Naive B cell (primary cell): ENCODE data around the gene KDM4C. TPM values are rescaled to one million over a fixed set of nuclear protein-coding genes. Genes with fewer than 3 reads are reported as not detected.

Experiments used
- ATAC-seq, 2 donors: fragments of 150-1000 bp; cut with Tn5 transposase; 2 replicates each; pipeline ENCODE4 v1.10.0; 2021; ENCODE audit warnings: low read depth in 2 of 2, mild to moderate bottlenecking in 2 of 2, moderate library complexity in 2 of 2
- DNase-seq: peaks from one replicate; pipeline ENCODE4 v3.0.0; 2022
- H3K27ac Mint-ChIP-seq, 6 donors: one replicate each; pipeline ENCODE4 v1.8.0; 2020 to 2022; ENCODE audit warnings: mild to moderate bottlenecking in 6 of 6, mixed read lengths in 6 of 6, moderate library complexity in 5 of 6, inconsistent platforms in 2 of 6
- H3K27me3 Mint-ChIP-seq, 3 donors: one replicate each; pipeline ENCODE4 v1.8.0; 2021 to 2022; ENCODE audit warnings: mixed read lengths in 3 of 3, mild to moderate bottlenecking in 1 of 3
- H3K36me3 Mint-ChIP-seq, 2 donors: one replicate each; pipeline ENCODE4 v1.8.0; 2020 to 2022; ENCODE audit warnings: mixed read lengths in 2 of 2, inconsistent platforms in 1 of 2, mild to moderate bottlenecking in 1 of 2
- H3K4me1 Mint-ChIP-seq, 3 donors: one replicate each; pipeline ENCODE4 v1.8.0; 2020 to 2022; ENCODE audit warnings: mixed read lengths in 3 of 3, inconsistent platforms in 1 of 3, mild to moderate bottlenecking in 1 of 3, moderate library complexity in 1 of 3
- H3K4me3 Mint-ChIP-seq, 8 donors: one replicate each; pipeline ENCODE4 v1.8.0; 2020 to 2022; ENCODE audit warnings: mild to moderate bottlenecking in 8 of 8, mixed read lengths in 8 of 8, moderate library complexity in 8 of 8, inconsistent platforms in 2 of 8
- H3K9me3 Mint-ChIP-seq, 7 donors: one replicate each; pipeline ENCODE4 v1.8.0; 2020 to 2022; ENCODE audit warnings: mixed read lengths in 7 of 7, mild to moderate bottlenecking in 5 of 7, inconsistent platforms in 2 of 7, moderate library complexity in 1 of 7
- polyA plus RNA-seq, 6 donors: library from polyadenylated mRNA; unstranded; fragments of 300-500 nt; fragmentation: Illumina TruSeq; gene quantifications; one replicate each; pipeline ENCODE4 v1.2.3, GENCODE V29; 2021; ENCODE audit warnings: low read depth in 6 of 6

Gene KDM4C
- polyA plus RNA-seq, 6 donors from 2014 or later = 54.5 to 83.5 (median 68.2) TPM

GRCh38 chr9:7104625-7105024, 346.9 kb downstream of the KDM4C start:
- Mint-ChIP-seq H3K4me1 (peaks cover 0 to 15% (median 0%) of the 10 kb centered on the region in 3 donors), H3K9me3 (peaks cover 0 to 7% (median under 1%) of the 10 kb centered on the region in 7 donors), H3K27ac (no peak overlapping the region), H3K36me3 (peaks cover 24 to 40% of the 10 kb centered on the region in 2 donors), H3K4me3 (no peak overlapping the region), H3K27me3 (no peaks in the 10 kb centered on the region)
- ATAC-seq (no peak), DNase-seq (no peak)

- Mint-ChIP-seq H3K9me3 (peaks cover 0 to 5% (median 0%) of the 10 kb centered on the region in 7 donors), H3K4me3 (no peak overlapping the region), H3K27ac (no peak overlapping the region), H3K4me1 (peaks cover 0 to 15% (median 0%) of the 10 kb centered on the region in 3 donors), H3K36me3 (peaks cover 24 to 45% of the 10 kb centered on the region in 2 donors), H3K27me3 (no peaks in the 10 kb centered on the region)
- DNase-seq = no peak
- ATAC-seq = no peak
Measured at GRCh38 chr9:7105095-7105494, 347.3 kb downstream of the KDM4C start.

GRCh38 chr9:7108936-7109335, 351.2 kb downstream of the KDM4C start:
- Mint-ChIP-seq H3K4me1 (peaks cover 0 to 5% (median 2%) of the 10 kb centered on the region in 3 donors), H3K4me3 (no peak overlapping the region), H3K27me3 (no peaks in the 10 kb centered on the region), H3K27ac (peak overlapping the region in 1 of 6 donors; percentile 54), H3K36me3 (peaks cover 25 to 49% of the 10 kb centered on the region in 2 donors), H3K9me3 (no peaks in the 10 kb centered on the region)
- DNase-seq (no peak), ATAC-seq (no peak)

GRCh38 chr9:7111413-7111812, 353.6 kb downstream of the KDM4C start:
- Mint-ChIP-seq H3K27ac (peak overlapping the region in 2 of 6 donors; percentile 8 to 76), H3K4me3 (no peak overlapping the region), H3K9me3 (no peaks in the 10 kb centered on the region), H3K27me3 (no peaks in the 10 kb centered on the region), H3K36me3 (peaks cover 19 to 48% of the 10 kb centered on the region in 2 donors), H3K4me1 (peaks cover 0 to 4% (median 2%) of the 10 kb centered on the region in 3 donors)
- ATAC-seq (no peak), DNase-seq (no peak)

- peak overlapping the region in 3 of 6 donors; percentile 12 to 50 (median 35) for H3K27ac Mint-ChIP-seq
Measured at GRCh38 chr9:7115606-7116005, 357.8 kb downstream of the KDM4C start.

GRCh38 chr9:7117676-7118561, 360.1 kb downstream of the KDM4C start:
- Mint-ChIP-seq H3K4me1 (peaks cover 15 to 25% (median 23%) of the 10 kb centered on the region in 3 donors), H3K9me3 (no peaks in the 10 kb centered on the region), H3K36me3 (peaks cover 23 to 25% of the 10 kb centered on the region in 2 donors), H3K4me3 (no peak overlapping the region), H3K27ac (no peak overlapping the region), H3K27me3 (no peaks in the 10 kb centered on the region)
- no peak for ATAC-seq
- no peak for DNase-seq

More at GRCh38 chr9:7115606-7116005, 357.8 kb downstream of the KDM4C start:
- no peak overlapping the region for H3K4me3 Mint-ChIP-seq
- H3K4me1 Mint-ChIP-seq = peaks cover 7 to 12% (median 8%) of the 10 kb centered on the region in 3 donors
- DNase-seq = no peak
- no peak for ATAC-seq
- H3K27me3 Mint-ChIP-seq = no peaks in the 10 kb centered on the region
- peaks cover 22 to 23% of the 10 kb centered on the region in 2 donors for H3K36me3 Mint-ChIP-seq
- no peaks in the 10 kb centered on the region for H3K9me3 Mint-ChIP-seq

- DNase-seq = no peak
- H3K27ac Mint-ChIP-seq = peak overlapping the region in 3 of 6 donors; percentile 6 to 57 (median 53)
- no peaks in the 10 kb centered on the region for H3K27me3 Mint-ChIP-seq
- no peak overlapping the region for H3K4me3 Mint-ChIP-seq
- peaks cover 30% of the 10 kb centered on the region in 2 donors for H3K36me3 Mint-ChIP-seq
- no peaks in the 10 kb centered on the region for H3K9me3 Mint-ChIP-seq
- ATAC-seq = no peak
- peaks cover 18 to 31% (median 30%) of the 10 kb centered on the region in 3 donors for H3K4me1 Mint-ChIP-seq
Measured at GRCh38 chr9:7118633-7119032, 360.9 kb downstream of the KDM4C start.

GRCh38 chr9:7119612-7120011, 361.8 kb downstream of the KDM4C start:
- Mint-ChIP-seq H3K9me3 (no peaks in the 10 kb centered on the region), H3K27me3 (no peaks in the 10 kb centered on the region), H3K4me1 (peaks cover 18 to 31% (median 30%) of the 10 kb centered on the region in 3 donors), H3K27ac (peak overlapping the region in 3 of 6 donors; percentile 19 to 79 (median 34)), H3K36me3 (peaks cover 28 to 30% of the 10 kb centered on the region in 2 donors), H3K4me3 (no peak overlapping the region)
- ATAC-seq (no peak), DNase-seq (no peak)

GRCh38 chr9:7121055-7121454, 363.3 kb downstream of the KDM4C start:
- DNase-seq = no peak
- H3K36me3 Mint-ChIP-seq = peaks cover 24 to 37% of the 10 kb centered on the region in 2 donors
- H3K9me3 Mint-ChIP-seq = no peaks in the 10 kb centered on the region
- peak in 1 of 2 donors; percentile 56 for ATAC-seq
- H3K4me3 Mint-ChIP-seq = no peak overlapping the region
- peaks cover 18 to 30% (median 30%) of the 10 kb centered on the region in 3 donors for H3K4me1 Mint-ChIP-seq
- H3K27me3 Mint-ChIP-seq = no peaks in the 10 kb centered on the region
- peak overlapping the region in 4 of 6 donors; percentile 32 to 85 (median 52) for H3K27ac Mint-ChIP-seq

GRCh38 chr9:7121664-7122063, 363.9 kb downstream of the KDM4C start:
- peaks cover 18 to 30% (median 30%) of the 10 kb centered on the region in 3 donors for H3K4me1 Mint-ChIP-seq
- H3K27me3 Mint-ChIP-seq = no peaks in the 10 kb centered on the region
- DNase-seq = no peak
- peak overlapping the region in 4 of 6 donors; percentile 5 to 85 (median 44) for H3K27ac Mint-ChIP-seq
- H3K4me3 Mint-ChIP-seq = no peak overlapping the region
- no peak for ATAC-seq
- H3K9me3 Mint-ChIP-seq = no peaks in the 10 kb centered on the region
- peaks cover 23 to 39% of the 10 kb centered on the region in 2 donors for H3K36me3 Mint-ChIP-seq

GRCh38 chr9:7123743-7124142, 366.0 kb downstream of the KDM4C start:
- Mint-ChIP-seq H3K36me3 (peaks cover 42 to 58% of the 10 kb centered on the region in 2 donors), H3K4me3 (no peak overlapping the region), H3K27me3 (no peaks in the 10 kb centered on the region), H3K4me1 (peaks cover 18 to 30% (median 29%) of the 10 kb centered on the region in 3 donors), H3K27ac (peak overlapping the region in 3 of 6 donors; percentile 14 to 44 (median 20)), H3K9me3 (no peaks in the 10 kb centered on the region)
- no peak for ATAC-seq
- DNase-seq = no peak

GRCh38 chr9:7125231-7125630, 367.5 kb downstream of the KDM4C start:
- ATAC-seq = no peak
- Mint-ChIP-seq H3K27ac (peak overlapping the region in 4 of 6 donors; percentile 9 to 88 (median 36)), H3K27me3 (no peaks in the 10 kb centered on the region), H3K4me3 (no peak overlapping the region), H3K36me3 (peaks cover 53 to 59% of the 10 kb centered on the region in 2 donors), H3K4me1 (peaks cover 14 to 24% (median 22%) of the 10 kb centered on the region in 3 donors), H3K9me3 (no peaks in the 10 kb centered on the region)
- DNase-seq = no peak

GRCh38 chr9:7129391-7129790, 371.6 kb downstream of the KDM4C start:
- H3K9me3 Mint-ChIP-seq = no peaks in the 10 kb centered on the region
- peaks cover 43 to 51% of the 10 kb centered on the region in 2 donors for H3K36me3 Mint-ChIP-seq
- ATAC-seq (no peak), DNase-seq (no peak)
- peaks cover 0 to 4% (median 0%) of the 10 kb centered on the region in 3 donors for H3K4me1 Mint-ChIP-seq
- H3K27me3 Mint-ChIP-seq = no peaks in the 10 kb centered on the region
- no peak overlapping the region for H3K27ac Mint-ChIP-seq
- no peak overlapping the region for H3K4me3 Mint-ChIP-seq
